ENCODE data around the gene NKIRAS1.
A peak's percentile ranks its signal among the peaks of the same experiment; 100 is the strongest.

The NKIRAS1 gene

GRCh38 chr3:23950293-23950692 lies 33.5 kb upstream of the NKIRAS1 start:
- Histone ChIP-seq H3K27ac (ENCODE audit: low read depth, low read length) (no peak overlapping the region), H3K36me3 (ENCODE audit: insufficient read depth, low read length) (peaks cover 9% of the 10 kb centered on the region), H3K9ac (ENCODE audit: low read length) (no peak overlapping the region), H3K9me3 (ENCODE audit: low read length) (no peaks in the 10 kb centered on the region), H3K4me3 (ENCODE audit: low read depth in 1 of 2, low read length in 2 of 2) (peak overlapping the region in 1 of 2 donors; percentile 16), H3K4me1 (ENCODE audit: insufficient read depth, low read length) (peaks cover 79% of the 10 kb centered on the region), H3K27me3 (ENCODE audit: control insufficient read depth in 1 of 2, insufficient read depth in 2 of 2, low read length in 2 of 2) (no peaks in the 10 kb centered on the region)

- Histone ChIP-seq H3K9ac (ENCODE audit: low read length) (no peak overlapping the region), H3K9me3 (ENCODE audit: low read length) (no peaks in the 10 kb centered on the region), H3K27ac (ENCODE audit: low read depth, low read length) (no peak overlapping the region)
These were observed 33.0 kb upstream of the NKIRAS1 start for GRCh38 chr3:23949784-23950183.

GRCh38 chr3:23948761-23949160 lies 32.0 kb upstream of the NKIRAS1 start:
- no peak overlapping the region for H3K9ac ChIP-seq (ENCODE audit: low read length)
- no peaks in the 10 kb centered on the region for H3K27me3 ChIP-seq (ENCODE audit: control insufficient read depth in 1 of 2, insufficient read depth in 2 of 2, low read length in 2 of 2)
- no peaks in the 10 kb centered on the region for H3K9me3 ChIP-seq (ENCODE audit: low read length)
- no peak overlapping the region for H3K27ac ChIP-seq (ENCODE audit: low read depth, low read length)
- H3K4me3 ChIP-seq (ENCODE audit: low read depth in 1 of 2, low read length in 2 of 2), result no peak overlapping the region
- H3K4me1 ChIP-seq (ENCODE audit: insufficient read depth, low read length), result peaks cover 70% of the 10 kb centered on the region
- H3K36me3 ChIP-seq (ENCODE audit: insufficient read depth, low read length), result no peaks in the 10 kb centered on the region

More at GRCh38 chr3:23949784-23950183, 33.0 kb upstream of the NKIRAS1 start:
- Histone ChIP-seq H3K36me3 (ENCODE audit: insufficient read depth, low read length) (peaks cover 4% of the 10 kb centered on the region), H3K4me3 (ENCODE audit: low read depth in 1 of 2, low read length in 2 of 2) (peak overlapping the region in 1 of 2 donors; percentile 16), H3K4me1 (ENCODE audit: insufficient read depth, low read length) (peaks cover 75% of the 10 kb centered on the region), H3K27me3 (ENCODE audit: control insufficient read depth in 1 of 2, insufficient read depth in 2 of 2, low read length in 2 of 2) (no peaks in the 10 kb centered on the region)

GRCh38 chr3:23945913-23946687 lies 29.3 kb upstream of the NKIRAS1 start:
- Histone ChIP-seq H3K9ac (ENCODE audit: low read length) (peak overlapping the region; percentile 77), H3K4me1 (ENCODE audit: insufficient read depth, low read length) (peaks cover 49% of the 10 kb centered on the region), H3K36me3 (ENCODE audit: insufficient read depth, low read length) (no peaks in the 10 kb centered on the region), H3K27ac (ENCODE audit: low read depth, low read length) (peak overlapping the region; percentile 96), H3K9me3 (ENCODE audit: low read length) (no peaks in the 10 kb centered on the region), H3K4me3 (ENCODE audit: low read depth in 1 of 2, low read length in 2 of 2) (peak overlapping the region; percentile 57 to 69), H3K27me3 (ENCODE audit: control insufficient read depth in 1 of 2, insufficient read depth in 2 of 2, low read length in 2 of 2) (no peaks in the 10 kb centered on the region)

GRCh38 chr3:23945663-23945912 lies 28.8 kb upstream of the NKIRAS1 start:
- Histone ChIP-seq H3K36me3 (ENCODE audit: insufficient read depth, low read length) (no peaks in the 10 kb centered on the region), H3K4me1 (ENCODE audit: insufficient read depth, low read length) (peaks cover 46% of the 10 kb centered on the region), H3K9ac (ENCODE audit: low read length) (no peak overlapping the region), H3K27ac (ENCODE audit: low read depth, low read length) (peak overlapping the region; percentile 75), H3K27me3 (ENCODE audit: control insufficient read depth in 1 of 2, insufficient read depth in 2 of 2, low read length in 2 of 2) (no peaks in the 10 kb centered on the region), H3K9me3 (ENCODE audit: low read length) (no peaks in the 10 kb centered on the region), H3K4me3 (ENCODE audit: low read depth in 1 of 2, low read length in 2 of 2) (peak overlapping the region in 1 of 2 donors; percentile 47)

- H3K4me1 ChIP-seq (ENCODE audit: insufficient read depth, low read length), result peaks cover 40% of the 10 kb centered on the region
- no peaks in the 10 kb centered on the region for H3K27me3 ChIP-seq (ENCODE audit: control insufficient read depth in 1 of 2, insufficient read depth in 2 of 2, low read length in 2 of 2)
- no peaks in the 10 kb centered on the region for H3K36me3 ChIP-seq (ENCODE audit: insufficient read depth, low read length)
- no peaks in the 10 kb centered on the region for H3K9me3 ChIP-seq (ENCODE audit: low read length)
- H3K9ac ChIP-seq (ENCODE audit: low read length), result peak within 1 kb of the TSS; percentile 77
- H3K4me3 ChIP-seq (ENCODE audit: low read depth in 1 of 2, low read length in 2 of 2), result peak within 1 kb of the TSS; percentile 57 to 69
- peak within 1 kb of the TSS; percentile 96 for H3K27ac ChIP-seq (ENCODE audit: low read depth, low read length)
These were observed 28.3 kb upstream of the NKIRAS1 start, which contains the start of gene NR1D2 for GRCh38 chr3:23944861-23945662. Gene NR1D2, plus strand, starts transcription at chr3:23945286. Its CDS starts 293 bp downstream, at chr3:23945579.

- peak overlapping the region; percentile 44 for H3K9ac ChIP-seq (ENCODE audit: low read length)
- peak overlapping the region; percentile 47 to 57 for H3K4me3 ChIP-seq (ENCODE audit: low read depth in 1 of 2, low read length in 2 of 2)
- H3K27ac ChIP-seq (ENCODE audit: low read depth, low read length), result peak overlapping the region; percentile 80
- H3K36me3 ChIP-seq (ENCODE audit: insufficient read depth, low read length), result no peaks in the 10 kb centered on the region
- H3K4me1 ChIP-seq (ENCODE audit: insufficient read depth, low read length), result peaks cover 32% of the 10 kb centered on the region
- no peaks in the 10 kb centered on the region for H3K9me3 ChIP-seq (ENCODE audit: low read length)
- H3K27me3 ChIP-seq (ENCODE audit: control insufficient read depth in 1 of 2, insufficient read depth in 2 of 2, low read length in 2 of 2), result no peaks in the 10 kb centered on the region
These were observed 27.4 kb upstream of the NKIRAS1 start for GRCh38 chr3:23944007-23944783.

GRCh38 chr3:23942546-23942945 lies 25.8 kb upstream of the NKIRAS1 start:
- Histone ChIP-seq H3K9ac (ENCODE audit: low read length) (no peak overlapping the region), H3K4me3 (ENCODE audit: low read depth in 1 of 2, low read length in 2 of 2) (no peak overlapping the region), H3K36me3 (ENCODE audit: insufficient read depth, low read length) (no peaks in the 10 kb centered on the region), H3K27ac (ENCODE audit: low read depth, low read length) (no peak overlapping the region), H3K27me3 (ENCODE audit: control insufficient read depth in 1 of 2, insufficient read depth in 2 of 2, low read length in 2 of 2) (no peaks in the 10 kb centered on the region), H3K9me3 (ENCODE audit: low read length) (no peaks in the 10 kb centered on the region), H3K4me1 (ENCODE audit: insufficient read depth, low read length) (peaks cover 16% of the 10 kb centered on the region)

GRCh38 chr3:23941440-23941839 lies 24.6 kb upstream of the NKIRAS1 start:
- Histone ChIP-seq H3K36me3 (ENCODE audit: insufficient read depth, low read length) (no peaks in the 10 kb centered on the region), H3K27ac (ENCODE audit: low read depth, low read length) (no peak overlapping the region), H3K9me3 (ENCODE audit: low read length) (no peaks in the 10 kb centered on the region), H3K9ac (ENCODE audit: low read length) (no peak overlapping the region), H3K4me1 (ENCODE audit: insufficient read depth, low read length) (peaks cover 5% of the 10 kb centered on the region), H3K27me3 (ENCODE audit: control insufficient read depth in 1 of 2, insufficient read depth in 2 of 2, low read length in 2 of 2) (no peaks in the 10 kb centered on the region), H3K4me3 (ENCODE audit: low read depth in 1 of 2, low read length in 2 of 2) (no peak overlapping the region)

- no peak overlapping the region for H3K27ac ChIP-seq (ENCODE audit: low read depth, low read length)
- H3K27me3 ChIP-seq (ENCODE audit: control insufficient read depth in 1 of 2, insufficient read depth in 2 of 2, low read length in 2 of 2), result no peaks in the 10 kb centered on the region
- peaks cover 5% of the 10 kb centered on the region for H3K4me1 ChIP-seq (ENCODE audit: insufficient read depth, low read length)
These were observed 24.0 kb upstream of the NKIRAS1 start for GRCh38 chr3:23940775-23941174.

GRCh38 chr3:23938688-23939087 lies 21.9 kb upstream of the NKIRAS1 start:
- Histone ChIP-seq H3K27ac (ENCODE audit: low read depth, low read length) (no peak overlapping the region), H3K4me1 (ENCODE audit: insufficient read depth, low read length) (no peaks in the 10 kb centered on the region), H3K27me3 (ENCODE audit: control insufficient read depth in 1 of 2, insufficient read depth in 2 of 2, low read length in 2 of 2) (no peaks in the 10 kb centered on the region), H3K9ac (ENCODE audit: low read length) (no peak overlapping the region), H3K9me3 (ENCODE audit: low read length) (no peaks in the 10 kb centered on the region), H3K4me3 (ENCODE audit: low read depth in 1 of 2, low read length in 2 of 2) (no peak overlapping the region), H3K36me3 (ENCODE audit: insufficient read depth, low read length) (no peaks in the 10 kb centered on the region)

More at GRCh38 chr3:23940775-23941174, 24.0 kb upstream of the NKIRAS1 start:
- Histone ChIP-seq H3K9ac (ENCODE audit: low read length) (no peak overlapping the region), H3K4me3 (ENCODE audit: low read depth in 1 of 2, low read length in 2 of 2) (no peak overlapping the region), H3K9me3 (ENCODE audit: low read length) (no peaks in the 10 kb centered on the region), H3K36me3 (ENCODE audit: insufficient read depth, low read length) (no peaks in the 10 kb centered on the region)

Measured in muscle layer of colon (tissue), 2 donors.